ENCODE measurements around the gene ZBTB7C. TPM values are rescaled to one million over a fixed set of nuclear protein-coding genes. Genes with fewer than 3 reads are reported as not detected.
A peak's percentile ranks its signal among the peaks of the same experiment; 100 is the strongest.

The ZBTB7C gene
- total RNA-seq, 1 donor from 2014 or later: 0.61 TPM

DNA sequence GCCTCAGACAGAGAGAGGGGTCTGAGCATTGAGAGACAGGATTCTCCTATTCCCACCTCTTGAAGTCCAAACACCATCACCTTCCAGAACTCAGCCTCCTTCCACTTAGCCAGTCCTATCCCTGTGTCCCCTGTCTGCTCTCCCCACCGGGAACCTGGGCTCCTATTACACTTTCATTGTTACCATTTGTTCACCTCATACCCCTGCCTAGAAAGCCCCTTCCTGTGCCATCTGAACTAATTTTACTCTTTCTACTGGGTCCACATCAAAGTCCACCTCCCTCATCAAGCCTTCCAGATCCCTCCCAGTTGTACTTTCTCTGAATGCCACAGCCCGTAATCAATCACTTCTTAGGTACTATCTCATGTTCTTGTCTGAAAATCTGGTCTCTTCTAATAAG is 220.6 kb downstream of the ZBTB7C start:
- TF ChIP-seq, protein P1, sequence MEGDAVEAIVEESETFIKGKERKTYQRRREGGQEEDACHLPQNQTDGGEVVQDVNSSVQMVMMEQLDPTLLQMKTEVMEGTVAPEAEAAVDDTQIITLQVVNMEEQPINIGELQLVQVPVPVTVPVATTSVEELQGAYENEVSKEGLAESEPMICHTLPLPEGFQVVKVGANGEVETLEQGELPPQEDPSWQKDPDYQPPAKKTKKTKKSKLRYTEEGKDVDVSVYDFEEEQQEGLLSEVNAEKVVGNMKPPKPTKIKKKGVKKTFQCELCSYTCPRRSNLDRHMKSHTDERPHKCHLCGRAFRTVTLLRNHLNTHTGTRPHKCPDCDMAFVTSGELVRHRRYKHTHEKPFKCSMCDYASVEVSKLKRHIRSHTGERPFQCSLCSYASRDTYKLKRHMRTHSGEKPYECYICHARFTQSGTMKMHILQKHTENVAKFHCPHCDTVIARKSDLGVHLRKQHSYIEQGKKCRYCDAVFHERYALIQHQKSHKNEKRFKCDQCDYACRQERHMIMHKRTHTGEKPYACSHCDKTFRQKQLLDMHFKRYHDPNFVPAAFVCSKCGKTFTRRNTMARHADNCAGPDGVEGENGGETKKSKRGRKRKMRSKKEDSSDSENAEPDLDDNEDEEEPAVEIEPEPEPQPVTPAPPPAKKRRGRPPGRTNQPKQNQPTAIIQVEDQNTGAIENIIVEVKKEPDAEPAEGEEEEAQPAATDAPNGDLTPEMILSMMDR (conservative IDR thresholded peaks at IDR 0.05): no peak
- DNase-seq (ENCODE audit: low read depth, low spot score): no peak
- Mint-ChIP-seq H3K9me3 (no peaks in the 10 kb centered on the region), H3K36me3 (ENCODE audit: low read depth) (no peaks in the 10 kb centered on the region), H3K27me3 (ENCODE audit: low read depth) (peaks cover 60% of the 10 kb centered on the region), H3K4me1 (peaks cover 22% of the 10 kb centered on the region), H3K27ac (ENCODE audit: unreplicated experiment) (peak overlapping the region; percentile 1), H3K4me3 (no peak overlapping the region)

DNA sequence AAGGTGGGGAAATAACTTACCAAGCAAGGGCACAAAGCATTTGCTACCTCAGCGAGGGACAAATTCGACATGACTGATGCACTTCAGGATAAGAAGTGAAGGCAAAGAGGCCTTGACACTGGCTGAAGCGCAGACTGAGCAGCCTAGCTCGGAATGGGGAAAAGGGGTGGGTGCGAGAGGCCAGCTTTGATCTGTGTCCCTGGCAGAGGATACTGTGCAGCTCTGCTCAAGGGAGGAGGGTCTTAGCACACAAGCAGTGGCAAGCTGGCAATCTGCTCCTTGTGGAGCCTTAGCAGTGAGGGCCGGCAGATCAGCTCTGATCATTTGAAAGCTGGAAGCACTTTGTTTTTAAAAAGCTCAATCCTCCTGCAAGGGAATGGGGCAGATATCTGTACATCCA is 222.3 kb downstream of the ZBTB7C start:
- H3K4me1 Mint-ChIP-seq: peaks cover 21% of the 10 kb centered on the region
- TF ChIP-seq, protein P1 (conservative IDR thresholded peaks at IDR 0.05): no peak
- peaks cover 65% of the 10 kb centered on the region for H3K27me3 Mint-ChIP-seq (ENCODE audit: low read depth)
- H3K27ac Mint-ChIP-seq (ENCODE audit: unreplicated experiment): no peak overlapping the region
- no peak overlapping the region for H3K4me3 Mint-ChIP-seq
- DNase-seq (ENCODE audit: low read depth, low spot score): no peak
- H3K9me3 Mint-ChIP-seq: no peaks in the 10 kb centered on the region
- no peaks in the 10 kb centered on the region for H3K36me3 Mint-ChIP-seq (ENCODE audit: low read depth)

DNA sequence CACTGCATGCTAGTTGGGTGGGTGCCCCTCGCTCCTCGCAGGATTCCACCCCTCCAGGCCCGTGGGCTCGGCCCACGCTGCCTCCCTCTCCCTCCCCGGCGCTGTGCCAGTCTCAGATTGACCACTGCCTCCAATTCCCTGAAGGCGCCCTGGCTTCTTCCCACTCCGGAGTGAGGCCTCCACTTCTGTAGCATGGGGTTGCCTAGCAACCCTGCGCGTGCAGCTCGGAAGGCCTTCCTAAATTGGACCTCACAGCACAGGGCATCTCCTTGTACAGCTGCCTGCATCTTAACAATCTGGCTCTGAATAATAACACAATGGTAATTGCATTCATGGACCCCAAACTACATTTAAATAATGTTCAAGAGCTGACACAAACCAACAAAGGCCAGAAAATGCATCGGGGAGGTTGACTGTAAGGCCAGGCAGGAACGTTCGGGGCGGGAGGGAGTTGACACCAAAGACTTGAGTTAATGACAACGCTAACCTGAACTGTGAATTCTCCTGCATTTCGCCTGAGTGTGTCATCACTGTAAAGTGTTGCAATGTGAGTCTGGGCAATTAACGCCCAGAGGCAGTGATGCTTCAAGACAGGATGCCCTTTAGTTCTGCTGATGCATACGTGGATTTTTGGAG is 222.9 kb downstream of the ZBTB7C start:
- H3K4me3 Mint-ChIP-seq: no peak overlapping the region
- H3K27ac Mint-ChIP-seq (ENCODE audit: unreplicated experiment): peak overlapping the region; percentile 1
- TF ChIP-seq, protein P1 (conservative IDR thresholded peaks at IDR 0.05): no peak

DNA sequence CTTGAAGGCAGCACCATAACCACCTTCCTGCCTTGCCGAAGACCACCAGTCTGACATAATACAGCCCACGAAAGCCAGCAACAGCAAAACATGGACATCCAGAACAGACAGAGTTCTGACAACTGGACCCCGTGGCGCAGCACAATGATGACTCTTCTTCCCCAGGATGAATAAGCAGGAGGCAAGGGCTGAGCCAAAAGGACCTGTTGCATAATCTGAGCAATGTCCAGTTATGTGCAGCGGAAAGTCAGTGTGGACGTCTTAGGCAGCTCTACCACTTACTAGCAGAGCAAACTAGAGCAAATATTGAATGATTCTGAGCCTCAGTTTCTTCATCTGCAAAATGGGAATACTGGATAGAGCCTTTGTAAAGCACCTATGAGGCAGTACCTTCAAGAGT is 225.1 kb downstream of the ZBTB7C start:
- TF ChIP-seq, protein P1 (conservative IDR thresholded peaks at IDR 0.05): no peak
- Mint-ChIP-seq H3K36me3 (ENCODE audit: low read depth) (no peaks in the 10 kb centered on the region), H3K9me3 (no peaks in the 10 kb centered on the region), H3K27ac (ENCODE audit: unreplicated experiment) (no peak overlapping the region), H3K27me3 (ENCODE audit: low read depth) (peaks cover 71% of the 10 kb centered on the region), H3K4me3 (no peak overlapping the region), H3K4me1 (peaks cover 21% of the 10 kb centered on the region)
- no peak for DNase-seq (ENCODE audit: low read depth, low spot score)

More for the DNA sequence above, 222.9 kb downstream of the ZBTB7C start:
- Mint-ChIP-seq H3K9me3 (no peaks in the 10 kb centered on the region), H3K27me3 (ENCODE audit: low read depth) (peaks cover 68% of the 10 kb centered on the region), H3K4me1 (peaks cover 21% of the 10 kb centered on the region), H3K36me3 (ENCODE audit: low read depth) (no peaks in the 10 kb centered on the region)
- DNase-seq (ENCODE audit: low read depth, low spot score): peak; percentile 37

DNA sequence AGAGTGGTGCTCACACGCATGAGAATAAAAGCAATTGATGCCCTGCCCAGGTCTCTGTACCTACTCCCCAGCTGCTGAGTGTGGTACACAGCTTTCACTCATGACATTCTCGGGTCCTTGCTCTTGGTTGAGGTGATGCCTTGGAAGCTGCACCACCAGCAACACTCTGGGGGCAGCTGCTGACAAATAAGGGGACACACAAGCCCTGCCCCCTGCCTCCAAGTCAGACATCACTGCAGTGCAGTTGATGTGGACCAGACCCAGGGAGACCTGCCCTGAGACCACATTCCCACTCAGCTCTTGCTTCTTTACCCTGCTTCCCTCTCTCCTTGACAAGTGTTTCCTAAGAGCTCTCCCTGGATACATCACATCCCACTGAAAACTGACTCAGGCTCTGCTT is 225.6 kb downstream of the ZBTB7C start:
- Mint-ChIP-seq H3K27me3 (ENCODE audit: low read depth) (peaks cover 67% of the 10 kb centered on the region), H3K9me3 (no peaks in the 10 kb centered on the region), H3K36me3 (ENCODE audit: low read depth) (no peaks in the 10 kb centered on the region), H3K4me1 (peaks cover 21% of the 10 kb centered on the region), H3K27ac (ENCODE audit: unreplicated experiment) (no peak overlapping the region), H3K4me3 (no peak overlapping the region)
- TF ChIP-seq, protein P1 (conservative IDR thresholded peaks at IDR 0.05): no peak
- DNase-seq (ENCODE audit: low read depth, low spot score): no peak

Measured in neural crest cell (in vitro differentiated cells).